Peyer's patch (tissue), 4 donors: ENCODE results near the gene FXR1. TPM values are rescaled to one million over a fixed set of nuclear protein-coding genes. Genes with fewer than 3 reads are reported as not detected.

Source experiments
- DNase-seq, 3 donors: peaks; one replicate each; pipeline ENCODE4 v3.0.0-alpha.2; 2017 to 2019
- H3K27ac ChIP-seq, 4 donors: fragments of 200-600 bp; sonication (generic); one replicate each; pipeline ENCODE4 v1.5.1; 2016 to 2019
- H3K27me3 ChIP-seq, 2 donors: fragments of 200-600 bp; sonication (generic); one replicate each; pipeline ENCODE4 v1.5.1; 2019
- H3K36me3 ChIP-seq, 3 donors: fragments of 200-600 bp; sonication (generic); one replicate each; pipeline ENCODE4 v1.5.1; 2016 to 2019
- H3K4me1 ChIP-seq, 4 donors: fragments of 200-600 bp; sonication (generic); one replicate each; pipeline ENCODE4 v1.5.1; 2016 to 2019
- H3K4me3 ChIP-seq, 4 donors: fragments of 200-600 bp; sonication (generic); 1 replicate in 3 of 4; 2 replicates in 1 of 4; pipeline ENCODE4 v1.5.1; 2016 to 2019; ENCODE audit warnings: mild to moderate bottlenecking in 1 of 4
- H3K9me3 ChIP-seq, 4 donors: fragments of 200-600 bp; sonication (generic); one replicate each; pipeline ENCODE4 v1.5.1; 2016 to 2019; ENCODE audit warnings: mild to moderate bottlenecking in 1 of 4
- POLR2A ChIP-seq, 2 donors: fragments of 450-650 bp; IDR thresholded peaks; one replicate each; pipeline ENCODE4 v1.5.1; 2017; ENCODE audit warnings: antibody characterized with exemption in 2 of 2, mild to moderate bottlenecking in 2 of 2, moderate library complexity in 2 of 2
- total RNA-seq, 4 donors: library from RNA; depleted of rRNA; stranded (reverse); fragments of >200 nt; gene quantifications; one replicate each; pipeline ENCODE4 v1.1.0, GENCODE V29; 2016
- TF ChIP-seq, protein P1 (sequence below), 6 experiments: fragments of 450-650 bp in 4 of 6; fragments of 200-600 bp in 2 of 6; sonication (generic) in 1 of 6; IDR thresholded peaks; one replicate each; pipeline ENCODE4 v1.5.1; 2017 to 2019; ENCODE audit warnings: antibody characterized with exemption in 6 of 6, mild to moderate bottlenecking in 3 of 6, moderate library complexity in 1 of 6

FXR1 gene
- total RNA-seq, 4 donors from 2014 or later, result 54.5 to 115 (median 79.9) TPM

- no peak for DNase-seq
- Histone ChIP-seq H3K27me3 (no peaks in the 10 kb centered on the region), H3K36me3 (no peaks in the 10 kb centered on the region), H3K4me3 (no peak overlapping the region), H3K27ac (no peak overlapping the region), H3K9me3 (no peaks in the 10 kb centered on the region), H3K4me1 (no peaks in the 10 kb centered on the region)
- TF ChIP-seq POLR2A (IDR thresholded peaks at IDR 0.05), result no peak
- TF ChIP-seq, protein P1, sequence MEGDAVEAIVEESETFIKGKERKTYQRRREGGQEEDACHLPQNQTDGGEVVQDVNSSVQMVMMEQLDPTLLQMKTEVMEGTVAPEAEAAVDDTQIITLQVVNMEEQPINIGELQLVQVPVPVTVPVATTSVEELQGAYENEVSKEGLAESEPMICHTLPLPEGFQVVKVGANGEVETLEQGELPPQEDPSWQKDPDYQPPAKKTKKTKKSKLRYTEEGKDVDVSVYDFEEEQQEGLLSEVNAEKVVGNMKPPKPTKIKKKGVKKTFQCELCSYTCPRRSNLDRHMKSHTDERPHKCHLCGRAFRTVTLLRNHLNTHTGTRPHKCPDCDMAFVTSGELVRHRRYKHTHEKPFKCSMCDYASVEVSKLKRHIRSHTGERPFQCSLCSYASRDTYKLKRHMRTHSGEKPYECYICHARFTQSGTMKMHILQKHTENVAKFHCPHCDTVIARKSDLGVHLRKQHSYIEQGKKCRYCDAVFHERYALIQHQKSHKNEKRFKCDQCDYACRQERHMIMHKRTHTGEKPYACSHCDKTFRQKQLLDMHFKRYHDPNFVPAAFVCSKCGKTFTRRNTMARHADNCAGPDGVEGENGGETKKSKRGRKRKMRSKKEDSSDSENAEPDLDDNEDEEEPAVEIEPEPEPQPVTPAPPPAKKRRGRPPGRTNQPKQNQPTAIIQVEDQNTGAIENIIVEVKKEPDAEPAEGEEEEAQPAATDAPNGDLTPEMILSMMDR (IDR thresholded peaks at IDR 0.05), result no peak
These were observed 105.2 kb downstream of the FXR1 start for GRCh38 chr3:181017690-181018089.

- Histone ChIP-seq H3K36me3 (no peaks in the 10 kb centered on the region), H3K27me3 (no peaks in the 10 kb centered on the region), H3K4me1 (no peaks in the 10 kb centered on the region), H3K9me3 (no peaks in the 10 kb centered on the region), H3K27ac (no peak overlapping the region), H3K4me3 (no peak overlapping the region)
- DNase-seq, result no peak
- TF ChIP-seq, protein P1 (IDR thresholded peaks at IDR 0.05), result no peak
- no peak for TF ChIP-seq POLR2A (IDR thresholded peaks at IDR 0.05)
These were observed 112.7 kb downstream of the FXR1 start for GRCh38 chr3:181025204-181025603.

DNA sequence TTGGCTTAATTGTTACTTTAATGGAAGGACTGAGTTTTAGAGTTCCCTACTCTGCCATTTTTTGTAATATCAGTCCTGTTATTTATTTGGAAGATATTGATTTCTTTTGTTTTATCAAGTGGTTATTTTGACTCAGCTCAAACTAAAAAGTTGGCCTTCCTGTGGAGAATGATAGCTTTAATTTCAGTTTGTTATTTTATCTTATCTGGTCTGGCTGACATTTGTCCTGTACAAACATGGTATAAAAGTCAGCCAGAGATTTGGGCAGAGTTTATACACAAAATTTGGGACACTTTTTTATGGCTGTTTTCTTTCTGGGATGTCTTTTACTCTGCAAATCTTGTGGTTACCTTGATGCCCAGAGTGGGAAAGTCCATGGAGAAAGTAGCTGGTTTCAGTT, 118.5 kb downstream of the FXR1 start:
- no peak overlapping the region for H3K4me3 ChIP-seq
- H3K9me3 ChIP-seq, result no peaks in the 10 kb centered on the region
- no peak overlapping the region for H3K27ac ChIP-seq
- DNase-seq, result no peak
- H3K27me3 ChIP-seq, result no peaks in the 10 kb centered on the region
- no peak for TF ChIP-seq POLR2A (IDR thresholded peaks at IDR 0.05)
- TF ChIP-seq, protein P1 (IDR thresholded peaks at IDR 0.05), result no peak
- no peaks in the 10 kb centered on the region for H3K36me3 ChIP-seq
- no peaks in the 10 kb centered on the region for H3K4me1 ChIP-seq

Other genes starting within 250 kb of the FXR1 start
- not detected for gene CCDC39, start 233.2 kb upstream of the FXR1 start, total RNA-seq
- 10 to 100 TPM; 22.7 to 36.3 (median 33.6) TPM for gene DNAJC19, start 77.1 kb downstream of the FXR1 start, total RNA-seq